IMR-90 (cell line): ENCODE data around the gene EBP.

Source experiments
- POLR2A ChIP-seq: IDR thresholded peaks from 2 replicates; pipeline ENCODE4 v1.6.1; 2012; ENCODE audit warnings: mild to moderate bottlenecking, low read depth, low read length
- TF ChIP-seq, protein P1 (sequence below): conservative IDR thresholded peaks from 2 replicates; pipeline ENCODE4 v1.5.1; 2012; ENCODE audit warnings: mild to moderate bottlenecking, low read depth, low read length, improper control_type of control experiment

DNA sequence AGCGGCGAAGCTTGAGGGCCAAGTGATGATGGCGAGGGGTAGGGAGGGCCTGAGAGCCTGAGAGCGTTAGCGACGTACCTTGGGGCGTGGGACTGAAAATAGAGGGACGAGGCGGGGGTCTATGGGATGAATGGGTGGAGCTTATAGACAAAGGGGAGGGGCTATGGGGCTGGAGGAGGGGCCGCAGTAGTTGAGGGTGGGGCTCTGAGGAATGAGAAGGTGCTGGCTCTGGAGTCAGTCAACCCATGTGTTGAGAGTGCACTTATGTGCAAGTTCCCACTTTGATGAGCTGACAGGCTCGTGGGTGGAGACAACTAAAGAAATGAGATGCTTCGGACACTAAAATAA, 18.4 kb downstream of the EBP start:
- TF ChIP-seq, protein P1, sequence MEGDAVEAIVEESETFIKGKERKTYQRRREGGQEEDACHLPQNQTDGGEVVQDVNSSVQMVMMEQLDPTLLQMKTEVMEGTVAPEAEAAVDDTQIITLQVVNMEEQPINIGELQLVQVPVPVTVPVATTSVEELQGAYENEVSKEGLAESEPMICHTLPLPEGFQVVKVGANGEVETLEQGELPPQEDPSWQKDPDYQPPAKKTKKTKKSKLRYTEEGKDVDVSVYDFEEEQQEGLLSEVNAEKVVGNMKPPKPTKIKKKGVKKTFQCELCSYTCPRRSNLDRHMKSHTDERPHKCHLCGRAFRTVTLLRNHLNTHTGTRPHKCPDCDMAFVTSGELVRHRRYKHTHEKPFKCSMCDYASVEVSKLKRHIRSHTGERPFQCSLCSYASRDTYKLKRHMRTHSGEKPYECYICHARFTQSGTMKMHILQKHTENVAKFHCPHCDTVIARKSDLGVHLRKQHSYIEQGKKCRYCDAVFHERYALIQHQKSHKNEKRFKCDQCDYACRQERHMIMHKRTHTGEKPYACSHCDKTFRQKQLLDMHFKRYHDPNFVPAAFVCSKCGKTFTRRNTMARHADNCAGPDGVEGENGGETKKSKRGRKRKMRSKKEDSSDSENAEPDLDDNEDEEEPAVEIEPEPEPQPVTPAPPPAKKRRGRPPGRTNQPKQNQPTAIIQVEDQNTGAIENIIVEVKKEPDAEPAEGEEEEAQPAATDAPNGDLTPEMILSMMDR, result no peak
- no peak for TF ChIP-seq POLR2A
